CMK (cell line): ENCODE results near the gene ZNF213.
"Not testable (repeated sequence)": the region's sequence is repeated elsewhere in the genome, so short reads cannot be mapped to it uniquely, and the experiment has no call there.

ENCODE experiments used
- DNase-seq: peaks from one replicate; pipeline ENCODE4 v3.0.0-alpha.2; 2010; ENCODE audit warnings: low read depth

The ZNF213 gene

DNA sequence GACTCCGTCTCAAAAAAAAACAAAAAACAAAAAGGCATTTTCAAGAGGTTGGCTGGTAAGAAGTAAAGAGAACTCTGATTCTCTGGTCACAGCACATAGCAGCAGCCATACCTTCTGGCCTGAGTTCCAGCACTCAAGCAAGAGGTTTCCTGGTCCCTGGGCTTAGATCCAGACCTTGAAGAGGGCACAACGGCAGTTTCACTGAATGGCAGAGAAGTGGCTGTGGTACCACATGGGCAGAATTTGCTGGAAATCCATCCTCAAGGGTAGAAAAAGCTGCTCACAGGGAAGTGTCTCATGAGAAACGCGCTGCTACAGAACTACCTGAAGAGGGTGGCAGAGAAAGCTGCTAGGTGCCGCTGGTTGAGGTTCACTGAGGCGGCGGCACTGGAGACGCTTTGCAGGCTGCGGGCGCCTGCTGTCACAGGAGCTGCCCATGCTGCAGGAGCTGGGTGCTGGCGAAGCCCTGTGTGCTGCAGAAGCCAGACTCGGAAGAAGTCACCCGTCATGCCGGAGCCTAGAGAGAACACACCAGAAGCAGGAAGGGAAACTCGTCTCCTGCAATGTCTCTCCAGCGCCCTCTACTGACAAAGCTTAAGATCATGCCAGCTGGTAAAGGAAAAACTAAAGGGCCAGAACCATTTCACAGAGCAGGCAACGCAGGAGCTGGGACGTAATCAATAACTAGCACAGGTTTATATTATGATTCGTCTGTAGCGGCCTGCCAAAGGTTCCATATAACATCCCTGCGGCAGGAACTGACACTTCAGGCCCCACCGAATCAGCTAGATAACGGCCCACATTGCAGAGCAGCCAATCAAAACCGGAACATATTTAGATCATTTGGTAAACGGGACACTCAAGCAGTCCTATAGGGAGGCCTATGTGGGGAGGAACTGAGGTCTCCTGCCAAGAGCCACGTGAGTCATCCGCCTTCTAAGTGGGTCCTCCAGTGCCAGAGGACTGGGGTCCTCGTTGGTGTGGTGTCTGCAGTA is 5.4 kb upstream of the ZNF213 start:
- DNase-seq, result peak; percentile 84

DNA sequence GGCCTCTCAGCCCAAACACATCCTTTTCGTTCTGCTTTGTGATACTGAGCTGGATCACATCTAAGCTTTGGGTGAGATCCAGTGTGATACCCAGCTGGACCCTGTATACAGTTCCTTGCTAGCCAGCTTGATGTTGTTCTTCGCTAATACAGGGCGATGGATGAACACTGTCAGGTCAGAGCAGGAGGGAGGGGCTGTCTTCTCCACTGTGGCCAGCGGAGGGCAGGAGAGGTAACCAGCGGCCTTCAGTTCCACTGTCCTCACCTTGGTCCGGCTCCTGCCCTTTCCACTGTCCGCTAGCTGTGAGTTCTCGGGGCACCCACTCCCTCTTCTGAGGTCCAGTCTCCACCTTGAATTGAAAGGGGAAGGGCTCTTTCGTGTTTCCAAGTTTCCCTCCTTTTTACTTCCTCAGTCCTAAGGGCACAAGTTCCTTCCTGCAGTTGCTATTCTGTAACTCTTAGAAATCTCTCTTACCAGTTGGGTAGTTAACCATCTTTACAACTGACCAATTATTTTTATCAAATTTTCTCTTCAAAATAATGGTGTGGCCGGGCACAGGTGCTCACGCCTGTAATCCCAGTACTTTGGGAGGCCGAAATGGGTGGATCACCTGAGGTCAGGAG is 3.0 kb upstream of the ZNF213 start:
- no peak for DNase-seq

DNA sequence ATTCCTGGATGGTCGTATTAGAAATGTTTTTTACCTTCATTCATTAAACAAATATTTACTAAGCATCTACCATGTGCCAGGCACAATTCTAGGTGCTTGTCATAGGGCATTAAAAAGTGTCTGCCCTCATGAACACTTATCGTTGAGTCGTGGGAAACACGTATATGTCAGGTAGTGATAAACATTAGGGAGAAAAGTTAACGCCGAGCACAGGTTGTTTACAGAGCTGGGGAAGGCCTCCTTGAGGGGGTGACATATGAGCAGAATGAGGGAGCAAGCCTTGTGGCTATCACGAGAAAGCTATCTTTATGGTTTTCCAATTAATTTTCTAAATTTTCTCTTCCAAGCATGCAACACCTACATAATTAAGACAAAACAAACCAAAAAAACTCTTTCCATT is 985 bp upstream of the ZNF213 start:
- no peak for DNase-seq

DNA sequence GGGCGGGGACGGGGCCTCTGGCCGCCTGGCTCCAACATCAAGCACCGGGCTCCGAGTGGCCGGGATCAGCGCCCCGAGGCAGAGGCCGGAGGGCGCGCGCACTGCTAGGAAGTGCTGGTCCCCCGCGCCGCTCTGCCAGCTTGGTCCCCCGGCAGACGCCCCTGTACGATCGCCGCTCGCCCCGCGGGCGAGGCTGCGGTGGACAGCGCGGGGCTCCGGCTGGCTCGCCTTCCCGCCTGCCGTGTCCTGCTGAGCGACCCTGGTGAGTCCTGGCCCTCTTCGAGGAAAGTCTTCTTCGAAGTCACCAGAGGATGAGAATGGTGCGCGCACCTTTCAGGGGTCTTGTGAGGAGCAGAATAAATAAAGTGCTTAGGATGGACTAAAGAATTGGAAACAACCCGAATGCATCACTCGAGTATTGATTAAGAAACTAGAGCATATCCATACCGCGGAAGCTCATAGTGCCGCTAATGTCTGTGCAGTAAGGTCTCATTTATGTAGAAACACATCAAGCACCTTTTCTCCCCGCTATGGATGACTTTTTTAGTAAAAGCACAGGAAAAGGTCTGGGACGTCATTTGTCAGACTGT is 392 bp downstream of the ZNF213 start:
- no peak for DNase-seq

DNA sequence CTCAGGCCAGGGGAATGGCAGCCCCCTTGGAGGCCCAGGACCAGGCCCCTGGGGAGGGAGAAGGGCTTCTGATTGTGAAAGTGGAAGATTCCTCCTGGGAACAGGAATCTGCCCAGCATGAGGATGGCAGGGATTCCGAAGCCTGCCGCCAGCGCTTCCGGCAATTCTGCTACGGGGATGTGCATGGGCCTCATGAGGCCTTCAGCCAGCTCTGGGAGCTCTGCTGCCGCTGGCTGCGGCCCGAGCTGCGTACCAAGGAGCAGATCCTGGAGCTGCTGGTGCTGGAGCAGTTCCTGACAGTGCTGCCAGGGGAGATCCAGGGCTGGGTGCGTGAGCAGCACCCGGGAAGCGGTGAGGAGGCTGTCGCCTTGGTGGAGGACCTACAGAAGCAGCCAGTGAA is 2.4 kb downstream of the ZNF213 start:
- no peak for DNase-seq

DNA sequence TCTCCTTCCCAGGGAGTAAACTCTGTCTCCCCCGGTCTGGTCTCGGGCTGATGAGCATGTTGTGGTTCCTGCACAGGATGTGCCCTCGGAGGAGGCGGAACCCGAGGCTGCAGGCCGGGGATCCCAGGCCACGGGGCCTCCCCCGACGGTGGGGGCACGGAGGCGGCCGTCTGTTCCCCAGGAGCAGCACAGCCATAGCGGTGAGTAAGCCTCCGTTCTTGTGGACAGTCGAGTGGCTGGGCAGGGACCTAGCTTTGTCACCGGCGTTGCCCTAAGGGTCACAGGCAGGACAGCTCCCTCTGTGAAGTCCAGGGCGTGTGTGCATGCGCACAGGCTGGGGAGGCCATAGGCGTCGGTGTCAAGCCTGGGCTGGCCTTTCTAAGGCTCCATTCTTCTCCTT is 3.5 kb downstream of the ZNF213 start:
- no peak for DNase-seq

DNA sequence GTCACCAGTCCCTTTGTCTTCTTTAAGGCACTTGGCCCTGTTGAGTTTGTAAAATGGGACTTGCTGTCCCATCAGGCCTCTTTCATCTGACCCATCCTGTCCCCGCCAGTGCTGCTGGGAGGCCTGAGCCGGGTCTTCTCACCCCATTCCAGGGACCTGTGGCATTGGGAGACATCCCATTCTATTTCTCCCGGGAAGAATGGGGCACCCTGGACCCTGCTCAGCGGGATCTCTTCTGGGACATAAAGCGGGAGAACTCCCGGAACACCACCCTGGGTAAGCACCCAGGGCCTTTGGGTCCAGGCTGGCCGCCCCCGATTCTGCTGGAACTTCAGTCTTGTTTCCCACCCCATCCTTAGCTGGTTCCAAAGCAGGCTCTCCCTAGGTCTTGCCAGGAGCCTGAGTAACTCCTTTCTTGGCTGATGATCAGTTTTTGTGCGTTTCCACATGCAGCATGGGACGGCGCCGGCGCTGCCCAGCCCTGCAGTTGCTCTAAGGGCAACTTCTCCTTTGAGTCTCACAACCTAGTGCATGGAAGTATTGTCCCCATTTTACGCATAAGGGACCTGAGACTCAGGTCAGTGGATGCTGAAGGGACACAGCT is 4.1 kb downstream of the ZNF213 start:
- no peak for DNase-seq

DNA sequence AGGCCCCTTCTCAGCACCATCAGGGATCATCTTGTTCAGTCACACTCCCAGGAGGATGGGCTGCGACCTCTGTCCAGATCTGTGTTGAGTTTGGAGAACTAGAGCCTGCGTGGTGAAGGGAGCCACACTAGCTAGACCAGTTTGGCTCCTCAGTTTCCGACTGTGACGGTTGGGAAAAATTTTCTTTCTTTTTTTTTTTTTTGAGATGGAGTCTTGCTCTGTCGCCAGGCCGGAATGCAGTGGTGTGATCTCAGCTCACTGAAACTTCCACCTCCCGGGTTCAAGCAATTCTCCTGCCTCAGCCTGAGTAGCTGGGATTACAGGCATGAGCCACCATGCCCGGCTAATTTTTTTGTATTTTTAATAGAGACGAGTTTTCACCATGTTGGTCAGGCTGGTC is 4.7 kb downstream of the ZNF213 start:
- DNase-seq, result not testable (repeated sequence)

DNA sequence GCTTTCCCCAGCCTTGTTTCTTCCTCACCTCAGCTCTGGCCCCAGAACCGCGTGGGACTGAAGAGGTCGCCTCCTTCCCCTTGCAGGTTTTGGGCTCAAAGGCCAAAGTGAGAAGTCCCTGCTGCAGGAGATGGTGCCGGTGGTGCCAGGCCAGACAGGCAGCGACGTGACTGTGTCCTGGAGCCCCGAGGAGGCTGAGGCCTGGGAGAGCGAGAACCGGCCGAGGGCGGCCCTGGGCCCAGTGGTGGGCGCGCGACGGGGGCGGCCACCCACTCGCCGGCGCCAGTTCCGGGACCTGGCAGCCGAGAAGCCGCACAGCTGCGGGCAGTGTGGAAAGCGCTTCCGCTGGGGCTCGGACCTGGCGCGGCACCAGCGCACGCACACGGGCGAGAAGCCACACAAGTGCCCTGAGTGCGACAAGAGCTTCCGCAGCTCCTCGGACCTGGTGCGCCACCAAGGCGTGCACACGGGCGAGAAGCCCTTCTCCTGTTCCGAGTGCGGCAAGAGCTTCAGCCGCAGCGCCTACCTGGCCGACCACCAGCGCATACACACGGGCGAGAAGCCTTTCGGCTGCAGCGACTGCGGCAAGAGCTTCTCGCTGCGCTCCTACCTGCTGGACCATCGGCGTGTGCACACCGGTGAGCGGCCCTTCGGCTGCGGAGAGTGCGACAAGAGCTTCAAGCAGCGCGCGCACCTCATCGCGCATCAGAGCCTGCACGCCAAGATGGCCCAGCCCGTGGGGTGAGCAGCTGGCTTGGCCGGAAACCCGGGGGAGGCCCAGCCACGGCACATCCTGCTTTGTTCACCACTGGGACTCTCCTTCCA is 6.0 kb downstream of the ZNF213 start:
- DNase-seq, result no peak

DNA sequence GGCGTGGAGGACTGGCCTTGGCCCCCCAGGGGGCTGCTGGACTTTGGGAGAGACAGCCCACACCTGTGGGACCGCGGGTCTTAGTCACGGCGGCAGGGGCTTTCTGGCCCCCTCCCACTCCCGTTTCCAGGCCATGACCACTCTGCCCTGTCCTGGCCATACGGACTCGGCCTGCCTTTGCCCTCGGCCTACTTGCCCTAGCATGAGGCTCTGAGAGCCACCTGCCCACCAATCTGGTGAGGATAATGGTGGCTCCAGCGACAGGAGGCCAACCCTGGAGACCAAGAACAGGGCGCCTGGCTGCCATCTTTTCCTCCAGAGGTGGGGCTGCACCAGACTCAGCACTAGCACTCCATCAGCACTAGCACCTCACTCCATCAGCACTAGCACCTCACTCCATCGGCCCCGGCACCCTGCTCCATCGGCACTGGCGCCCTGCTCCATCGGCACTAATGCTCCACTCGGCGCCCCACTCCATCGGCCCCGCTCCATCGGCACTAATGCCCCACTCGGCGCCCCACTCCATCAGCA is 7.0 kb downstream of the ZNF213 start:
- no peak for DNase-seq

DNA sequence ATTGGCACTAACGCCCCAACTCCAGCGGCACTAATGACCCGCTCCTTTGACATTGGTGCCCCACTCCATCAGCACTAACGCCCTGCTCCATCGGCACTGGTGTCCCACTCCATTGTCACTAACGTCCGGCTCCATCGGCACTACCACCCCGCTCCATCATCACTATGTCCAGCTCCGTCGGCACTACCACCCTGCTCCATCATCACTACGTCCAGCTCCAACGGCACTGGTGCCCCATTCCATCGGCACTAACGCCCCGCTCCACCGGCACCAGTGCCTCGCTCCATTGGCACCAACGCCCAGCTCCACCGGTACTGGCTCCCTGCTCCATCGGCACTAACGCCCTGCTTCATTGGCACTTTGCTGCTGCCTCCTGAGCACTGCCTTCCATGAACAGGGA is 7.5 kb downstream of the ZNF213 start:
- DNase-seq, result no peak

DNA sequence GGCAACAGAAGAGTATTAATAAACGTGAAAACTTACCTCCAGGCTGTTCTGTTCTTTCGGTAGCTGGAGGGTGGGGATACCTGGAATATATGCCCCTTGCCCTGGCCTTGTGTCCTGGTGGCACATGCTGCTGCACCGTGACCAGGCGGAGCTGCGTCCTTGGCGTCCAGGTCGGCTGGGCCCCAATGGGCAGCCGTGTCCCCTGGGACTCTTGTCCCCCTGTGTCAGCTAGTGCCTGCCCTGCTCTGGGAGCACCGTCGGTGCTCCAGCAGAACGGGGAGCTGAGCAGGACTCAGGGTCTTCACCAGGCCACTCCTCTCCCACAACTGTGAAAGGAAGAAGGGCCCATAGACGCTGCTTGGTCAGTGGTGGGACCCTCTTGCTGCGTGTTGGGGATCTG is 7.9 kb downstream of the ZNF213 start:
- no peak for DNase-seq

DNA sequence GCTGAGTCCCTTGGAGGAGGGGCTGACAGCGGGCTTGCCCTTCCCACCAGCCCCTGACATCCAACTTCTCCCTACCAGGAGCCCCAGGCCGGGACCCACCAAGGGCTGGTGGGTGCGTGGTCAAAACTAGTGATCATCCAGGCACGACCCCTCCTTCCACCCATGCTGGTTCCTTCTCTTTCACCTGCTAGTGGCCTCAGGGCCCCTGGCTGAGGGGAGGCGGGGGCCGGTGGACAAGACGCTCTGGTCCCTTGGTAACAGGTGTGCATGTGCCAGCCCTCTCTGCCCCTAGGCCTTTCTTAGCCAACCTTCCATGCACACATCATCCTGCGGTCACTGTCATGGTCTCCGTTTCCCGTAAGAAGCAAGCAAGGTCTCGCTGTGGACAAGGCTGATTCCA is 8.4 kb downstream of the ZNF213 start:
- DNase-seq, result no peak

DNA sequence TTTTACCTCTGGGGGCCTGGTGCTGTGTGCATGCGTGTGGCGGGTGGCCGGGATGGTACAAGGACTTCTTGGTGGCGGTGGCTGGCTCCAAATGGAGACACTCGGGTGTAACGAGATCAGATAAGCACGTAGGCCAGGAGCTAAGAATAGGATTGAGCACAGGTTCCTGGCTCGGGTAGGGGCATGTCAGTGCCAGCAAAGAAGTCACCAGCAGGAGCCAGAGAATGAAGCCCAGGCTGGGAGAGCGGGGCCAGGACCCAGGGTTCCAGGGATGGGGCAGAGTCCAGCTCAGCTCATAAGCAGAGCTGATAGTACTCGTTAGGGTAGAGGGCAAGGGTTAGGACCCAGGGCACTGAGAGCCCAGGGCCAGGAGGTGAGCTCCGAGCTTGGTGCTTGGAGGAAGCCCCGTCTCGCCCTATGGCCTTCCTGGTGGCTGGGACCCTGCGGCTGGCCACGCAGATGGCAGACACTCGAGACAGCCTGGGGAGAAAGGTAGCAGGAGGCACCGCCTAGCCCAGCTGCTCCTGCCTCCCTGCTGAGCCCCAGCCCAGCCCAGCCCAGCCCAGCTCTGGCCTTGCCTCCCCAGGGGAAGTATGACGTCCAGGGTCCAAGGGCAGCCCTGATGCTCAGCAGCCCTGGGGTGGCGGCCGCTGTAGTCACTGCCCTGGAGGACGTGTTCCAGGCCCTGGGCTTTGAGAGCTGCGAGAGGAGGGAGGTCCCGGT is 8.9 kb downstream of the ZNF213 start:
- no peak for DNase-seq

DNA sequence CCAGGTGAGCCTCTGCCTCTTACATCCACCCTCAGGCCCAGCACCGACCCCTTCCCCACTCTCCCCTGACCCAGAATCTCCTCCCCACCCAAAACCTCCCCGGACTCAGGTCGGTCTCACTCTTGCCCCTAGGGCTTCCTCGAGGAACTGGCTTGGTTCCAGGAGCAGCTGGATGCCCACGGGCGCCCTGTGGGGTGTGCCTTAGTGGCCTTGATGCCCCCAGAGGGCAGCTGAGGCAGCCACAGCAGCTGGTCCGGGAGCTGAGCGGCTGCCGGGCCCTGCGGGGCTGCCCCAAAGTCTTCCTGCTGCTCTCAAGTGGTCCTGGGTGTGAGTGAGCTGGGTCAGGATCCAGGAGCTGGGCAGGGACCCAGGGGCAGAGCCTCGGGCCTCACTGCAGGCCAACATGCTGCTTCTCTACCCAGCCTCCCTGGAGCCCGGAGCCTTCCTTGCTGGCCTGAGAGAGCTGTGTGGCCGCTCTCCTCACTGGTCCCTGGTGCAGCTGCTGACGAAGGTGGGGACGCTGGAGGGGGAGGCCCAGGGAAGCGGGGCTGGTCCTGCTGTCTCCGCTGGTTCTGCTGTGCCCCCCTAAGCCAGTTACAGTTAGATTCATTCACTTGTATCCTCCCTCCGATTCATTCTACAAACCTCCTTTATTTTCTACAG is 9.6 kb downstream of the ZNF213 start:
- no peak for DNase-seq

DNA sequence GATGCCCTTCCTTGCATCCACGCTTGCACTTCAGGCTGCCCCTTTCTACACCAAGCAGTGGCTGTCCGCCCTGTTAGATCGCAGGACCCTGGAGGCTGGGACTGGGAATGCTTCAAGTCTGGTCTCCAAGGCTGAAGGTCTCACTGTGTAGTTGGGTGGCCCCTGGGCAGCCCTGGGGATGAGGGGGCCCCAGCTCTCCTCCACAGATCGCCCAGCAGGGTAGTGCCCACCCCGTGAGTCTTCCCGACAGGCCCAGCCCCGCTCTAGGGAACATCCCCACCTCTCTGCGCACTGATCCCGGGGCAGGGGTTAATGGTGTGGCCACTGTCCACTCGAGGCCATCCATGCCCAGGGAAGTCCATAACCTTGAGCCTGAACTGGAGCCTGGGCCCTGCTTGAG is 10.3 kb downstream of the ZNF213 start:
- DNase-seq, result no peak

DNA sequence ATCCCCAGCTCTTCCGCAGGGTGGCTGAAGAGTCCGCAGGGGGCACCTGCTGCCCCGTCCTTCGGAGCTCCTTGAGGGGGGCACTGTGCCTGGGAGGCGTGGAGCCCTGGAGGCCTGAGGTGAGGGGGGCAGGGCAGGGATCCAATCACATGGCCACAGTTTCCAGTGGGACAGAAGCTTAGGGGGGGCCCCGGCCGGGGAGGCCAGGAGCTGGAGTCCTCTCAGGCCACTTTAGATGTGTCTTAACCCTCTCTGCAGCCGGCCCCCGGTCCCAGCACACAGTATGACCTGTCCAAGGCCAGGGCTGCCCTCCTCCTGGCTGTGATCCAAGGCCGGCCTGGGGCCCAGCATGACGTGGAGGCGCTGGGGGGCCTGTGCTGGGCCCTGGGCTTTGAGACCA is 10.8 kb downstream of the ZNF213 start:
- DNase-seq, result no peak

DNA sequence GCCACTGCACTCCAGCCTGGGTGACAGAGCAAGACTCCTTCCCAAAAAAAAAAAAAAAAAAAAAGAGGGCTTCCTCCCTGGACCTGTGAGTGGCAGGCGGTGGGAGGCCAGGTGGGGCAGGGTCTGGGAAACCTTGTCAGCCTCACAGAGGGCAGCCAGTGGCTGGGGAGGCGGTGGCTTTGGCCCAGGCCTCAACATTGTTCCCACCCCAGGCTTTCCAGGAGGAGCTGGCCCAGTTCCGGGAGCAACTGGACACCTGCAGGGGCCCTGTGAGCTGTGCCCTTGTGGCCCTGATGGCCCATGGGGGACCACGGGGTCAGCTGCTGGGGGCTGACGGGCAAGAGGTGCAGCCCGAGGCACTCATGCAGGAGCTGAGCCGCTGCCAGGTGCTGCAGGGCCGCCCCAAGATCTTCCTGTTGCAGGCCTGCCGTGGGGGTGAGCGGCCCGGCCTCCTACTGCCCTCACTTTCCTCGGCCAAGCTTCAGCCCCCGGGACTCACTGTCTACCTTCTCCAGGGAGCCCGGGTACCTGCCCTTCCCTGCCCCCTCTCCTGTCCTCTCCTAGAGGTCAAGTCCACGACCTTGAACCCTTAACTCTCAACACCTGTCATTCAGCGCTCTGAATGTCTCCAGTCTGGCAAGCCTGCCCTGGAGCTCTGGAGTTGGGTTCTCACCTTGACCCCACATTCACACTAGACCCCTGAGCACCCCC is 12.4 kb downstream of the ZNF213 start:
- DNase-seq, result no peak

DNA sequence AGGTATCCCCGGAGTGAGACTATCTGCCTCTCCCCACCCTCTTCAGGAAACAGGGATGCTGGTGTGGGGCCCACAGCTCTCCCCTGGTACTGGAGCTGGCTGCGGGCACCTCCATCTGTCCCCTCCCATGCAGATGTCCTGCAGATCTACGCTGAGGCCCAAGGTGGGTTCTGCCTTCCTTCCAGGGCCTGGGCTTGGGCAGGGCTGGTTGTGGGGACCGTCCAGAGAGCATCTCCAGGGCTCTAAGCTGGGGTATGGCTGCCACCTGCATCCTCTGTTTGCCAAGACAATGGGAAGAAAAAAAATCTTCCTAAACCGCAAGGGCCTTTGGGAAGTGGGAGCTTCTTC is 12.9 kb downstream of the ZNF213 start:
- no peak for DNase-seq
